ENCODE results near the gene NCDN.

Gene NCDN

DNA sequence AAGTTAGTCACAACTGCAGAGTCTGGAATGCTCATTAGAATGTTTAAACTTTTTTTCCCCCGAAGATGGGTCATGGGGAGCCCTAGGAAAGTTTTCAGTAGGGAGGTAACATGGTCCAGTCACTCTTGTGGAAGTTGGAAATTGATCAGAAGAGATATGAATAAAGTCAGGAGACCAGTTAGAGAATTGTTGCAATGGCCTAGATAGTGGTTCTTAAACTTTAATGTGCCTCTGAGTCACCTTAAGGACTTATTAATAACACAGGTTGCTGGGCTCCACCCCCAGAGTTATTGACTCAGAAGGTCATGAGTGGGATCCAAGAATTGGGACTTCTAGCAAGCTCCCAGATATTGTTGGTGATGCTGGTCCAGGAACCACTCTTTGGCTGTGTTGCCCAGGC, 12.3 kb downstream of the NCDN start:
- Histone ChIP-seq H3K4me1 (ENCODE audit: control extremely low read depth in 1 of 4, control insufficient read depth in 4 of 4, insufficient read depth in 4 of 4, low read length in 3 of 4) (peaks cover 0 to 14% (median 10%) of the 10 kb centered on the region in 4 experiments), H3K9me3 (ENCODE audit: control extremely low read depth in 1 of 5, control insufficient read depth in 4 of 5, insufficient read depth in 2 of 5, low read depth in 1 of 5, low read length in 4 of 5) (no peaks in the 10 kb centered on the region), H3K36me3 (ENCODE audit: control insufficient read depth in 4 of 4, insufficient read depth in 4 of 4, low read length in 3 of 4) (peaks cover 0 to 36% (median 9%) of the 10 kb centered on the region in 4 experiments), H3K27me3 (replicated peaks in 2 of 5; ENCODE audit: control insufficient read depth in 4 of 5, insufficient read depth in 5 of 5, low read length in 4 of 5) (peaks cover 0 to 6% (median 0%) of the 10 kb centered on the region in 5 experiments), H3K27ac (ENCODE audit: insufficient read depth in 1 of 2, low read depth in 1 of 2, low read length in 2 of 2, poor library complexity in 1 of 2, severe bottlenecking in 2 of 2) (no peak overlapping the region), H3K4me3 (ENCODE audit: control insufficient read depth in 1 of 7, extremely low read depth in 1 of 7, insufficient read depth in 4 of 7, low read depth in 2 of 7, low read length in 6 of 7) (no peak overlapping the region)
- 100% methylated on average over 1 of the region's 1 CpG for WGBS (ENCODE audit: insufficient coverage)
- CTCF ChIA-PET: interaction anchor here (0.8 to 5.6 kb wide), 7 partner anchors 70 to 199 kb away, joined by 3 to 43 read pairs (median 3); no protein-coding TSS in a partner anchor
- POLR2A ChIA-PET: no interaction called here
- no peak for DNase-seq

- no peak overlapping the region for H3K4me3 ChIP-seq (ENCODE audit: control insufficient read depth in 1 of 7, extremely low read depth in 1 of 7, insufficient read depth in 4 of 7, low read depth in 2 of 7, low read length in 6 of 7)
- DNase-seq: no peak
- POLR2A ChIA-PET: no interaction called here
- no peak overlapping the region for H3K27ac ChIP-seq (ENCODE audit: insufficient read depth in 1 of 2, low read depth in 1 of 2, low read length in 2 of 2, poor library complexity in 1 of 2, severe bottlenecking in 2 of 2)
- H3K36me3 ChIP-seq (ENCODE audit: control insufficient read depth in 4 of 4, insufficient read depth in 4 of 4, low read length in 3 of 4): peaks cover 0 to 31% (median 9%) of the 10 kb centered on the region in 4 experiments
- no peaks in the 10 kb centered on the region for H3K9me3 ChIP-seq (ENCODE audit: control extremely low read depth in 1 of 5, control insufficient read depth in 4 of 5, insufficient read depth in 2 of 5, low read depth in 1 of 5, low read length in 4 of 5)
- WGBS (ENCODE audit: insufficient coverage): 98% methylated on average over 8 of the region's 10 CpGs
- CTCF ChIA-PET: interaction anchor here (0.6 to 5.6 kb wide), 9 partner anchors 69 to 205 kb away, joined by 3 to 43 read pairs (median 3); no protein-coding TSS in a partner anchor
- peaks cover 0 to 6% (median 0%) of the 10 kb centered on the region in 5 experiments for H3K27me3 ChIP-seq (replicated peaks in 2 of 5; ENCODE audit: control insufficient read depth in 4 of 5, insufficient read depth in 5 of 5, low read length in 4 of 5)
- peaks cover 3 to 22% (median 17%) of the 10 kb centered on the region in 4 experiments for H3K4me1 ChIP-seq (ENCODE audit: control extremely low read depth in 1 of 4, control insufficient read depth in 4 of 4, insufficient read depth in 4 of 4, low read length in 3 of 4)
These were observed 13.1 kb downstream of the NCDN start for GRCh38 chr1:35570589-35571137.

GRCh38 chr1:35571263-35571662, 13.7 kb downstream of the NCDN start:
- Histone ChIP-seq H3K9me3 (ENCODE audit: control extremely low read depth in 1 of 5, control insufficient read depth in 4 of 5, insufficient read depth in 2 of 5, low read depth in 1 of 5, low read length in 4 of 5) (no peaks in the 10 kb centered on the region), H3K27ac (ENCODE audit: insufficient read depth in 1 of 2, low read depth in 1 of 2, low read length in 2 of 2, poor library complexity in 1 of 2, severe bottlenecking in 2 of 2) (no peak overlapping the region), H3K27me3 (replicated peaks in 2 of 5; ENCODE audit: control insufficient read depth in 4 of 5, insufficient read depth in 5 of 5, low read length in 4 of 5) (peaks cover 0 to 6% (median 0%) of the 10 kb centered on the region in 5 experiments), H3K36me3 (ENCODE audit: control insufficient read depth in 4 of 4, insufficient read depth in 4 of 4, low read length in 3 of 4) (peaks cover 0 to 26% (median 7%) of the 10 kb centered on the region in 4 experiments), H3K4me1 (ENCODE audit: control extremely low read depth in 1 of 4, control insufficient read depth in 4 of 4, insufficient read depth in 4 of 4, low read length in 3 of 4) (peaks cover 3 to 28% (median 23%) of the 10 kb centered on the region in 4 experiments), H3K4me3 (ENCODE audit: control insufficient read depth in 1 of 7, extremely low read depth in 1 of 7, insufficient read depth in 4 of 7, low read depth in 2 of 7, low read length in 6 of 7) (no peak overlapping the region)
- 96% methylated on average over 5 of the region's 8 CpGs for WGBS (ENCODE audit: insufficient coverage)
- ChIA-PET CTCF (interaction anchor here (0.6 to 5.6 kb wide), 8 partner anchors 11 to 893 kb away, joined by 3 to 43 read pairs (median 3); partner anchors contain the start of gene MRPS15), POLR2A (no interaction called here)
- no peak for DNase-seq

DNA sequence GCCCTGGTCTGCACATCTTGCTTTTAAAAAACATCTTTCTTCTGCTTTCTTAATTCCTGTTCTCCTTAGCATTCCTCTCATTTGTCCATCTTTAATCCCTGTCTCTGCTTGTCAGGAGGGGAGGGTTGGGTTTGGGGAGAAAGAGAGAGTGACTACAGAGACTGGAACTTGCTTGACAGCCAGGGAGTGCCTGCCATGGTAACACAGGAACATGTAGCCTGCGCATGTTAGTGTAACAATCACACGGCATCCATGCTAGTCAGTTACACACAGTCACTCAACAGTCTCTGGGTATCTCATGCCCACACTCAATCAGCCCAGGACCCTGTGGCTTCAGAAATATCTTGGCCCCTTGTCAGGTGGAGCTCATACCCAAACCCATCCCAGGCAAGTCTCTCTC, 14.7 kb downstream of the NCDN start:
- Histone ChIP-seq H3K9me3 (ENCODE audit: control extremely low read depth in 1 of 5, control insufficient read depth in 4 of 5, insufficient read depth in 2 of 5, low read depth in 1 of 5, low read length in 4 of 5) (no peaks in the 10 kb centered on the region), H3K27ac (ENCODE audit: insufficient read depth in 1 of 2, low read depth in 1 of 2, low read length in 2 of 2, poor library complexity in 1 of 2, severe bottlenecking in 2 of 2) (no peak overlapping the region), H3K4me3 (ENCODE audit: control insufficient read depth in 1 of 7, extremely low read depth in 1 of 7, insufficient read depth in 4 of 7, low read depth in 2 of 7, low read length in 6 of 7) (no peak overlapping the region), H3K27me3 (replicated peaks in 2 of 5; ENCODE audit: control insufficient read depth in 4 of 5, insufficient read depth in 5 of 5, low read length in 4 of 5) (peaks cover 0 to 6% (median 0%) of the 10 kb centered on the region in 5 experiments), H3K4me1 (ENCODE audit: control extremely low read depth in 1 of 4, control insufficient read depth in 4 of 4, insufficient read depth in 4 of 4, low read length in 3 of 4) (peaks cover 3 to 37% (median 32%) of the 10 kb centered on the region in 4 experiments), H3K36me3 (ENCODE audit: control insufficient read depth in 4 of 4, insufficient read depth in 4 of 4, low read length in 3 of 4) (peaks cover 0 to 16% (median 2%) of the 10 kb centered on the region in 4 experiments)
- 100% methylated on average over 2 of the region's 2 CpGs for WGBS (ENCODE audit: insufficient coverage)
- CTCF ChIA-PET: interaction anchor here (0.8 to 5.6 kb wide), 10 partner anchors 10 to 165 kb away, joined by 3 to 43 read pairs (median 4); no protein-coding TSS in a partner anchor
- DNase-seq: no peak
- POLR2A ChIA-PET: no interaction called here

- H3K27me3 ChIP-seq (replicated peaks in 2 of 5; ENCODE audit: control insufficient read depth in 4 of 5, insufficient read depth in 5 of 5, low read length in 4 of 5): peaks cover 0 to 6% (median 0%) of the 10 kb centered on the region in 5 experiments
- ChIA-PET POLR2A (no interaction called here), CTCF (interaction anchor here (0.8 to 5.6 kb wide), 7 partner anchors 11 to 164 kb away, joined by 3 to 43 read pairs (median 4); no protein-coding TSS in a partner anchor)
- H3K4me3 ChIP-seq (ENCODE audit: control insufficient read depth in 1 of 7, extremely low read depth in 1 of 7, insufficient read depth in 4 of 7, low read depth in 2 of 7, low read length in 6 of 7): peak within 1 kb of the TSS in 6 of 7 experiments; percentile 35 to 82 (median 61)
- DNase-seq: peak in 2 of 3 donors; percentile 47 to 62
- peaks cover 0 to 6% (median 1%) of the 10 kb centered on the region in 4 experiments for H3K36me3 ChIP-seq (ENCODE audit: control insufficient read depth in 4 of 4, insufficient read depth in 4 of 4, low read length in 3 of 4)
- H3K9me3 ChIP-seq (ENCODE audit: control extremely low read depth in 1 of 5, control insufficient read depth in 4 of 5, insufficient read depth in 2 of 5, low read depth in 1 of 5, low read length in 4 of 5): no peaks in the 10 kb centered on the region
- H3K4me1 ChIP-seq (ENCODE audit: control extremely low read depth in 1 of 4, control insufficient read depth in 4 of 4, insufficient read depth in 4 of 4, low read length in 3 of 4): peaks cover 3 to 48% (median 44%) of the 10 kb centered on the region in 4 experiments
- no peak within 1 kb of the TSS for H3K27ac ChIP-seq (ENCODE audit: insufficient read depth in 1 of 2, low read depth in 1 of 2, low read length in 2 of 2, poor library complexity in 1 of 2, severe bottlenecking in 2 of 2)
- 45% methylated on average over 67 of the region's 95 CpGs for WGBS (ENCODE audit: insufficient coverage)
These were observed 15.9 kb downstream of the NCDN start, which contains the start of gene TFAP2E for GRCh38 chr1:35573198-35574124. TSS of gene TFAP2E (plus strand) at chr1:35573314. CDS start at chr1:35573578, 264 bp downstream.

DNA sequence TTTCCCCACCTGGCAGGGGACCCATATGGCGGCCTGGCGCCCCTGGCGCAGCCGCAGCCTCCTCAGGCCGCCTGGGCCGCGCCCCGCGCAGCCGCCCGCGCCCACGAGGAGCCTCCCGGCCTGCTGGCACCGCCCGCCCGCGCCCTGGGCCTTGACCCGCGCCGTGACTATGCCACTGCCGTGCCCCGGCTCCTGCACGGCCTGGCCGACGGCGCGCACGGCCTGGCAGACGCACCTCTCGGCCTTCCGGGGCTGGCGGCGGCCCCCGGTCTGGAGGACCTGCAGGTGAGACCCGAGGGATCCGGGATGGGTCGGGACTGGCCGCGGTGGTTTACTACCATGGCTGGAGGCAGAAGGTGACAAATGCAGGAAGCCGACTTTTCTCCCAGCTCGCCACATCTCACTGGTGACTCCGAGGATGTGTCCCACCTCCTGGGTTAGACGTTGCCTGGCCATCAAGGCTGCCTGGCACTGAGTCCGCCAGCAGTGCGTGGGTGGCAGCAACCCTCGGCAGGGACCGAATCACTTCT, 16.6 kb downstream of the NCDN start:
- 97% methylated on average over 48 of the region's 48 CpGs for WGBS (ENCODE audit: insufficient coverage)
- peaks cover 0 to 6% (median 1%) of the 10 kb centered on the region in 4 experiments for H3K36me3 ChIP-seq (ENCODE audit: control insufficient read depth in 4 of 4, insufficient read depth in 4 of 4, low read length in 3 of 4)
- no peaks in the 10 kb centered on the region for H3K9me3 ChIP-seq (ENCODE audit: control extremely low read depth in 1 of 5, control insufficient read depth in 4 of 5, insufficient read depth in 2 of 5, low read depth in 1 of 5, low read length in 4 of 5)
- H3K4me3 ChIP-seq (ENCODE audit: control insufficient read depth in 1 of 7, extremely low read depth in 1 of 7, insufficient read depth in 4 of 7, low read depth in 2 of 7, low read length in 6 of 7): no peak overlapping the region
- H3K27me3 ChIP-seq (replicated peaks in 2 of 5; ENCODE audit: control insufficient read depth in 4 of 5, insufficient read depth in 5 of 5, low read length in 4 of 5): peaks cover 0 to 6% (median 0%) of the 10 kb centered on the region in 5 experiments
- no peak for DNase-seq
- H3K4me1 ChIP-seq (ENCODE audit: control extremely low read depth in 1 of 4, control insufficient read depth in 4 of 4, insufficient read depth in 4 of 4, low read length in 3 of 4): peaks cover 3 to 51% (median 47%) of the 10 kb centered on the region in 4 experiments
- CTCF ChIA-PET: interaction anchor here (5.6 kb wide), 1 partner anchor 152 kb away, joined by 43 read pairs; no protein-coding TSS in a partner anchor
- POLR2A ChIA-PET: interaction anchor here (0.6 kb wide), 1 partner anchor 72 kb away, joined by 4 read pairs; no protein-coding TSS in a partner anchor
- H3K27ac ChIP-seq (ENCODE audit: insufficient read depth in 1 of 2, low read depth in 1 of 2, low read length in 2 of 2, poor library complexity in 1 of 2, severe bottlenecking in 2 of 2): no peak overlapping the region

All from common myeloid progenitor, CD34-positive (primary cell).